SK-N-SH treated with all-trans-retinoic acid at 6 μM for 48 hours (cell line): ENCODE data around the gene ANKRD12.

Source experiments
- ARNTL ChIP-seq: fragments of 450-650 bp; formaldehyde crosslinking; IDR thresholded peaks from 2 replicates; pipeline ENCODE4 v1.5.0; 2020; ENCODE audit warnings: low read depth, mild to moderate bottlenecking, moderate library complexity, borderline replicate concordance
- BACH2 ChIP-seq: fragments of 250-450 bp; sonication (Bioruptor Pico); IDR thresholded peaks from 2 replicates; pipeline ENCODE4 v1.9.0; 2021; ENCODE audit warnings: mild to moderate bottlenecking, borderline replicate concordance
- ISL1 ChIP-seq: fragments of 250-450 bp; sonication (Bioruptor Pico); IDR thresholded peaks from 2 replicates; pipeline ENCODE4 v2.1.2; 2022; ENCODE audit warnings: mild to moderate bottlenecking, moderate library complexity
- OSR1 ChIP-seq: fragments of 250-450 bp; sonication (Bioruptor Pico); IDR thresholded peaks from 2 replicates; pipeline ENCODE4 v1.8.0; 2022; ENCODE audit warnings: moderate library complexity, mild to moderate bottlenecking, inconsistent platforms
- PATZ1 ChIP-seq: fragments of 250-450 bp; sonication (Bioruptor Pico); IDR thresholded peaks from 2 replicates; pipeline ENCODE4 v1.8.0; 2020; ENCODE audit warnings: mild to moderate bottlenecking, moderate library complexity, borderline replicate concordance
- POU6F1 ChIP-seq: fragments of 250-450 bp; sonication (Bioruptor Pico); IDR thresholded peaks from 2 replicates; pipeline ENCODE4 v1.8.0; 2021; ENCODE audit warnings: low read depth, mild to moderate bottlenecking, moderate library complexity, borderline replicate concordance
- RARB ChIP-seq: fragments of 250-450 bp; sonication (Bioruptor Pico); IDR thresholded peaks from 2 replicates; pipeline ENCODE4 v1.8.0; 2021; ENCODE audit warnings: mild to moderate bottlenecking, moderate library complexity
- ZFP3 ChIP-seq: fragments of 250-450 bp; sonication (Bioruptor Pico); IDR thresholded peaks from 2 replicates; pipeline ENCODE4 v1.5.0; 2020; ENCODE audit warnings: mild to moderate bottlenecking, moderate library complexity
- ZNF565 ChIP-seq: fragments of 450-650 bp; formaldehyde crosslinking; conservative IDR thresholded peaks from 2 replicates; pipeline ENCODE4 v1.5.0; 2020; ENCODE audit warnings: low read depth, mild to moderate bottlenecking, moderate library complexity
- ZNF70 ChIP-seq: fragments of 450-650 bp; formaldehyde crosslinking; IDR thresholded peaks from 2 replicates; pipeline ENCODE4 v1.5.0; 2020; ENCODE audit warnings: mild to moderate bottlenecking, moderate library complexity
- ZNF8 ChIP-seq: fragments of 450-650 bp; formaldehyde crosslinking; IDR thresholded peaks from 2 replicates; pipeline ENCODE4 v1.5.0; 2020; ENCODE audit warnings: mild to moderate bottlenecking, moderate library complexity
- TF ChIP-seq, protein P1 (sequence below): fragments of 250-450 bp; sonication (Bioruptor Pico); IDR thresholded peaks from 2 replicates; pipeline ENCODE4 v1.5.1; 2020; ENCODE audit warnings: low read depth, mild to moderate bottlenecking, moderate library complexity
- TF ChIP-seq, protein P2 (sequence below): fragments of 250-450 bp; sonication (Bioruptor Pico); IDR thresholded peaks from 2 replicates; pipeline ENCODE4 v1.5.0; 2020; ENCODE audit warnings: mild to moderate bottlenecking, moderate library complexity

DNA sequence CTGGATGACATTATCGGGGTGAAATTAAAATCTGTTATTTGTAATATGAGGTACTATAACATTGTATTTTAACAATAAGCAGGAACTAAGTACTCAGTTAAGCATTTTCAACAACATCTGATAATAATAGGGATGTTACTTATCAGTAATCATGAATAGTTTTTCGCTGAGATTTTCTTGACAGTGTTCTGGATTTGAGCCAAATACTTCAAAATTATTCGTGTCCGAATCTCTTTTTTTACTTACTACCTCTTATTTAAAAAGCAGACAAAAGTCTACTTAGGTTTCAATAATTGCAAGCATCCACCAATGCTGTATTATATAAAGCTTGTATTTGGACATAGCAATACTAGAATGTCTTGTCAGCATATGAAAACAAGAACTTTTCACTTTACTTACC is 6.4 kb upstream of the ANKRD12 start:
- no peak for TF ChIP-seq RARB (CRISPR knock-in tag)
- TF ChIP-seq ZNF8: no peak
- no peak for TF ChIP-seq ZNF565
- TF ChIP-seq, protein P1, sequence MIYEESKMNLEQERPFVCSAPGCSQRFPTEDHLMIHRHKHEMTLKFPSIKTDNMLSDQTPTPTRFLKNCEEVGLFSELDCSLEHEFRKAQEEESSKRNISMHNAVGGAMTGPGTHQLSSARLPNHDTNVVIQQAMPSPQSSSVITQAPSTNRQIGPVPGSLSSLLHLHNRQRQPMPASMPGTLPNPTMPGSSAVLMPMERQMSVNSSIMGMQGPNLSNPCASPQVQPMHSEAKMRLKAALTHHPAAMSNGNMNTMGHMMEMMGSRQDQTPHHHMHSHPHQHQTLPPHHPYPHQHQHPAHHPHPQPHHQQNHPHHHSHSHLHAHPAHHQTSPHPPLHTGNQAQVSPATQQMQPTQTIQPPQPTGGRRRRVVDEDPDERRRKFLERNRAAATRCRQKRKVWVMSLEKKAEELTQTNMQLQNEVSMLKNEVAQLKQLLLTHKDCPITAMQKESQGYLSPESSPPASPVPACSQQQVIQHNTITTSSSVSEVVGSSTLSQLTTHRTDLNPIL (CRISPR knock-in tag): no peak
- TF ChIP-seq ARNTL (CRISPR knock-in tag): no peak
- TF ChIP-seq ZFP3 (CRISPR knock-in tag): no peak
- no peak for TF ChIP-seq PATZ1 (CRISPR knock-in tag)
- TF ChIP-seq OSR1 (CRISPR knock-in tag): no peak
- no peak for TF ChIP-seq POU6F1
- TF ChIP-seq, protein P2, sequence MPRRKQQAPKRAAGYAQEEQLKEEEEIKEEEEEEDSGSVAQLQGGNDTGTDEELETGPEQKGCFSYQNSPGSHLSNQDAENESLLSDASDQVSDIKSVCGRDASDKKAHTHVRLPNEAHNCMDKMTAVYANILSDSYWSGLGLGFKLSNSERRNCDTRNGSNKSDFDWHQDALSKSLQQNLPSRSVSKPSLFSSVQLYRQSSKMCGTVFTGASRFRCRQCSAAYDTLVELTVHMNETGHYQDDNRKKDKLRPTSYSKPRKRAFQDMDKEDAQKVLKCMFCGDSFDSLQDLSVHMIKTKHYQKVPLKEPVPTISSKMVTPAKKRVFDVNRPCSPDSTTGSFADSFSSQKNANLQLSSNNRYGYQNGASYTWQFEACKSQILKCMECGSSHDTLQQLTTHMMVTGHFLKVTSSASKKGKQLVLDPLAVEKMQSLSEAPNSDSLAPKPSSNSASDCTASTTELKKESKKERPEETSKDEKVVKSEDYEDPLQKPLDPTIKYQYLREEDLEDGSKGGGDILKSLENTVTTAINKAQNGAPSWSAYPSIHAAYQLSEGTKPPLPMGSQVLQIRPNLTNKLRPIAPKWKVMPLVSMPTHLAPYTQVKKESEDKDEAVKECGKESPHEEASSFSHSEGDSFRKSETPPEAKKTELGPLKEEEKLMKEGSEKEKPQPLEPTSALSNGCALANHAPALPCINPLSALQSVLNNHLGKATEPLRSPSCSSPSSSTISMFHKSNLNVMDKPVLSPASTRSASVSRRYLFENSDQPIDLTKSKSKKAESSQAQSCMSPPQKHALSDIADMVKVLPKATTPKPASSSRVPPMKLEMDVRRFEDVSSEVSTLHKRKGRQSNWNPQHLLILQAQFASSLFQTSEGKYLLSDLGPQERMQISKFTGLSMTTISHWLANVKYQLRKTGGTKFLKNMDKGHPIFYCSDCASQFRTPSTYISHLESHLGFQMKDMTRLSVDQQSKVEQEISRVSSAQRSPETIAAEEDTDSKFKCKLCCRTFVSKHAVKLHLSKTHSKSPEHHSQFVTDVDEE (CRISPR knock-in tag): no peak
- TF ChIP-seq ZNF70: no peak
- TF ChIP-seq ISL1 (CRISPR knock-in tag): no peak
- no peak for TF ChIP-seq BACH2 (CRISPR knock-in tag)
